ENCODE results near the gene TRIM63. TPM values are rescaled to one million over a fixed set of nuclear protein-coding genes. Genes with fewer than 3 reads are reported as not detected.
A peak's percentile ranks its signal among the peaks of the same experiment; 100 is the strongest.

Gene TRIM63
- total and polyA plus RNA-seq, 2 of the 13 experiments (the other 11 are each of a cell fraction or from before 2014, with no cell fraction given), result not detected

DNA sequence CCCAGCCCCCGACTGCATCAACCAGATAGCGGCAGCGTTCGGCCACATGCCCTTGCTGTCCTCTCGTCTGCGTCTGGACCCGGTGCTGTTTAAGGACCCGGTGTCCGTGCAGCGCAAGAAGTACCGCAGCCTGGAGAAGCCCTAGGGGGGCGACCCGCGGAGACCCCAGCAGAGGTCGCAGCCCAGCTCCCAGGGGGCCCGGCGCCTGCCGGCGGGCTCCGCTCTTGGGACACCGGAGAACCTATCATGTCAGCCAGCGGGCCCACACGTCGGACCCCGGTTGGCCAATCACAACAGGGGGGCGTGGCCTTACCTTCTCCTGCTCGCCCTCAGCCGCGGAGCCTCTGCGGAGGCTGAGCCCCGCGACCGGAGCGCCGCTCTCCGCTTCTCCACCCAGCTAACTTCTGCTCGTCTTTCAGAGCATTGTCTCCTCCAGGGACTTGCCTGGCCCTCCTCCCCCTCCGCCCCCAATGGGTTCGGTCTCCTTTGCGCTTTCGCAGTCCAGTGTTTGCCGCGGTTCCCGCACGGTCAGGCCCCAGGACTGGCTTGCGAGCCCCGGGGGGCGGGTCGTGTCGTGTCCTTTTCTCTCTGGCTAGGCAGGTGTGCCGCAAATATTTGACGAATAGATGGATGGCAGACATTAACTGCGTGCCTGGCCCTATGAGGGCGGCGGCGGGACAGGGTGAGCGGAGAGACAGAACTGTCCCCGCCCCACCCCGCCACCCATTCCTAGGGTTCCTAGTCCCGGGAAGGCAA, 32.0 kb downstream of the TRIM63 start (continued):
- no peak for TF ChIP-seq NFKBIZ (CRISPR knock-in tag; IDR thresholded peaks at IDR 0.05)
- TF ChIP-seq IRF1 (CRISPR knock-in tag; IDR thresholded peaks at IDR 0.05; ENCODE audit: low read depth), result no peak
- TF ChIP-seq SOX13 (IDR thresholded peaks at IDR 0.05), result no peak
- peak in 1 of 2 experiments; percentile 25; a peak in 1 of 4 replicates for TF ChIP-seq SOX13 (CRISPR knock-in tag; conservative IDR thresholded peaks at IDR 0.05 in 1 of 2, IDR thresholded peaks at IDR 0.05 in 1 of 2)
- TF ChIP-seq, protein P1, sequence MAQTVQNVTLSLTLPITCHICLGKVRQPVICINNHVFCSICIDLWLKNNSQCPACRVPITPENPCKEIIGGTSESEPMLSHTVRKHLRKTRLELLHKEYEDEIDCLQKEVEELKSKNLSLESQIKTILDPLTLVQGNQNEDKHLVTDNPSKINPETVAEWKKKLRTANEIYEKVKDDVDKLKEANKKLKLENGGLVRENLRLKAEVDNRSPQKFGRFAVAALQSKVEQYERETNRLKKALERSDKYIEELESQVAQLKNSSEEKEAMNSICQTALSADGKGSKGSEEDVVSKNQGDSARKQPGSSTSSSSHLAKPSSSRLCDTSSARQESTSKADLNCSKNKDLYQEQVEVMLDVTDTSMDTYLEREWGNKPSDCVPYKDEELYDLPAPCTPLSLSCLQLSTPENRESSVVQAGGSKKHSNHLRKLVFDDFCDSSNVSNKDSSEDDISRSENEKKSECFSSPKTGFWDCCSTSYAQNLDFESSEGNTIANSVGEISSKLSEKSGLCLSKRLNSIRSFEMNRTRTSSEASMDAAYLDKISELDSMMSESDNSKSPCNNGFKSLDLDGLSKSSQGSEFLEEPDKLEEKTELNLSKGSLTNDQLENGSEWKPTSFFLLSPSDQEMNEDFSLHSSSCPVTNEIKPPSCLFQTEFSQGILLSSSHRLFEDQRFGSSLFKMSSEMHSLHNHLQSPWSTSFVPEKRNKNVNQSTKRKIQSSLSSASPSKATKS (CRISPR knock-in tag; IDR thresholded peaks at IDR 0.05), result no peak
- peak; percentile 87; the same call in 1 of the 2 replicates for TF ChIP-seq ZNF790 (CRISPR knock-in tag; IDR thresholded peaks at IDR 0.05; ENCODE audit: borderline replicate concordance)
- peak; percentile 86 for TF ChIP-seq POLR2G (IDR thresholded peaks at IDR 0.05; ENCODE audit: low read depth, low read length)
- TF ChIP-seq ZNF570 (CRISPR knock-in tag; IDR thresholded peaks at IDR 0.05; ENCODE audit: borderline replicate concordance), result no peak; the same call in 1 of the 2 replicates
- TF ChIP-seq, protein P2, sequence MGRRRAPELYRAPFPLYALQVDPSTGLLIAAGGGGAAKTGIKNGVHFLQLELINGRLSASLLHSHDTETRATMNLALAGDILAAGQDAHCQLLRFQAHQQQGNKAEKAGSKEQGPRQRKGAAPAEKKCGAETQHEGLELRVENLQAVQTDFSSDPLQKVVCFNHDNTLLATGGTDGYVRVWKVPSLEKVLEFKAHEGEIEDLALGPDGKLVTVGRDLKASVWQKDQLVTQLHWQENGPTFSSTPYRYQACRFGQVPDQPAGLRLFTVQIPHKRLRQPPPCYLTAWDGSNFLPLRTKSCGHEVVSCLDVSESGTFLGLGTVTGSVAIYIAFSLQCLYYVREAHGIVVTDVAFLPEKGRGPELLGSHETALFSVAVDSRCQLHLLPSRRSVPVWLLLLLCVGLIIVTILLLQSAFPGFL (CRISPR knock-in tag; IDR thresholded peaks at IDR 0.05), result no peak
- no peak for TF ChIP-seq TOE1 (CRISPR knock-in tag; IDR thresholded peaks at IDR 0.05)
- peak; percentile 53 for TF ChIP-seq YY1 (IDR thresholded peaks at IDR 0.05; ENCODE audit: insufficient read depth, insufficient replicate concordance, low read depth, low read length)
- 0 out of 2 replicates have a peak, but pooled peaks have one; percentile 16 for TF ChIP-seq ZBTB37 (CRISPR knock-in tag; IDR thresholded peaks at IDR 0.05)
- TF ChIP-seq, protein P3, sequence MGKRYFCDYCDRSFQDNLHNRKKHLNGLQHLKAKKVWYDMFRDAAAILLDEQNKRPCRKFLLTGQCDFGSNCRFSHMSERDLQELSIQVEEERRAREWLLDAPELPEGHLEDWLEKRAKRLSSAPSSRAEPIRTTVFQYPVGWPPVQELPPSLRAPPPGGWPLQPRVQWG (CRISPR knock-in tag; IDR thresholded peaks at IDR 0.05; ENCODE audit: borderline replicate concordance, low read depth), result no peak
- TF ChIP-seq ZNF44 (CRISPR knock-in tag; IDR thresholded peaks at IDR 0.05), result no peak
- TF ChIP-seq ELK4 (CRISPR knock-in tag; IDR thresholded peaks at IDR 0.05; ENCODE audit: borderline replicate concordance), result no peak
